Endothelial cell of umbilical vein (primary cell): ENCODE measurements around the gene LSM5. TPM values are rescaled to one million over a fixed set of nuclear protein-coding genes. Genes with fewer than 3 reads are reported as not detected.

Experiments used
- BruUV-seq: library from RNA; stranded (reverse); fragments of 400-500 nt; replicated peaks from 2 replicates; lab custom pipeline; 2021; lab: Mats Ljungman, UMichigan
- CTCF ChIA-PET: fragments of 300-600, 350-600 bp; sonication (Branson Sonifier 250); formaldehyde crosslinking; loops from one replicate; lab custom pipeline; 2021; ENCODE audit warnings: antibody characterized with exemption, inconsistent platforms; lab: Charles Lee
- POLR2A ChIA-PET: fragments of 300-600, 350-600 bp; sonication (Branson Sonifier 250); formaldehyde crosslinking; loops from one replicate; lab custom pipeline; 2021; ENCODE audit warnings: antibody characterized with exemption, inconsistent platforms; lab: Charles Lee
- DNase-seq: peaks from one replicate; pipeline ENCODE4 v3.0.0-alpha.2; 2011; ENCODE audit warnings: low read depth, low spot score
- FAIRE-seq: peaks from 2 replicates; lab custom pipeline; 2011; peaks lifted over from hg19 to GRCh38; lab: Jason Lieb, UNC
- H2AFZ ChIP-seq: 2 replicates; pipeline ENCODE4 v1.6.0; 2012; ENCODE audit warnings: low read depth, low read length, control low read depth, inconsistent platforms
- H3K27ac ChIP-seq: 2 replicates; pipeline ENCODE4 v1.5.1; 2011; ENCODE audit warnings: low read depth, mild to moderate bottlenecking, control low read depth, low read length, moderate library complexity; ENCODE audit not compliant: insufficient read depth
- H3K27me3 ChIP-seq, 2 experiments: 2 replicates each; pipeline versions ENCODE4 v1.6.0 to v1.6.1; 2011; ENCODE audit warnings: low read length in 2 of 2, mixed read lengths in 1 of 2; ENCODE audit not compliant: control insufficient read depth in 2 of 2, insufficient read depth in 2 of 2
- H3K36me3 ChIP-seq, 2 experiments: 2 replicates in 1 of 2; 3 replicates in 1 of 2; pipeline ENCODE4 v1.5.1; 2011; ENCODE audit warnings: low read length in 2 of 2, mild to moderate bottlenecking in 1 of 2, moderate library complexity in 1 of 2; ENCODE audit not compliant: control insufficient read depth in 2 of 2, insufficient read depth in 2 of 2; ENCODE audit errors: extremely low read depth in 1 of 2
- H3K4me1 ChIP-seq: 3 replicates; pipeline ENCODE4 v1.5.1; 2011; ENCODE audit warnings: mild to moderate bottlenecking, low read length; ENCODE audit not compliant: control insufficient read depth, insufficient read depth; ENCODE audit errors: extremely low read depth
- H3K4me2 ChIP-seq: 2 replicates; pipeline ENCODE4 v1.6.1; 2011; ENCODE audit warnings: low read length, control low read depth, mixed read lengths; ENCODE audit not compliant: insufficient read depth
- H3K4me3 ChIP-seq, 3 experiments: fragments of 200-600 bp in 1 of 3; sonication (generic), shearing (Covaris generic) in 1 of 3; replicated peaks in 1 of 3; 2 replicates each; pipeline ENCODE4 v1.5.1; 2011 to 2016; ENCODE audit warnings: control low read depth in 3 of 3, low read length in 3 of 3, mild to moderate bottlenecking in 2 of 3, inconsistent platforms in 1 of 3, low read depth in 1 of 3, moderate library complexity in 1 of 3; ENCODE audit not compliant: insufficient read depth in 1 of 3
- H3K79me2 ChIP-seq: 2 replicates; pipeline ENCODE4 v1.6.0; 2012; ENCODE audit warnings: low read length, inconsistent platforms; ENCODE audit not compliant: control insufficient read depth, insufficient read depth
- H3K9ac ChIP-seq: replicated peaks from 2 replicates; pipeline ENCODE3; 2011; ENCODE audit warnings: low read length, control low read depth; ENCODE audit not compliant: insufficient read depth; ENCODE audit errors: extremely low read depth
- H3K9me1 ChIP-seq: replicated peaks from 3 replicates; pipeline ENCODE4 v1.6.0; 2011; ENCODE audit warnings: mild to moderate bottlenecking, low read length; ENCODE audit not compliant: control insufficient read depth, insufficient read depth; ENCODE audit errors: extremely low read depth
- H3K9me3 ChIP-seq: replicated peaks from 2 replicates; pipeline ENCODE4 v1.5.1; 2012; ENCODE audit warnings: low read length, inconsistent platforms; ENCODE audit not compliant: control insufficient read depth, insufficient read depth
- H4K20me1 ChIP-seq: replicated peaks from 2 replicates; pipeline ENCODE3; 2011; ENCODE audit warnings: mild to moderate bottlenecking, low read length; ENCODE audit not compliant: control insufficient read depth, insufficient read depth; ENCODE audit errors: extremely low read depth
- EZH2 ChIP-seq: IDR thresholded peaks from 2 replicates; pipeline ENCODE4 v1.6.1; 2012; ENCODE audit warnings: borderline replicate concordance, low read depth, mild to moderate bottlenecking, moderate library complexity, low read length, inconsistent platforms; ENCODE audit not compliant: severe bottlenecking
- FOS ChIP-seq: IDR thresholded peaks from 2 replicates; pipeline ENCODE4 v1.6.1; 2011; ENCODE audit warnings: mild to moderate bottlenecking, low read length, moderate library complexity, borderline replicate concordance; ENCODE audit not compliant: insufficient read depth
- GATA2 ChIP-seq: IDR thresholded peaks from 2 replicates; pipeline ENCODE4 v1.7.0; 2011; ENCODE audit warnings: low read depth, mild to moderate bottlenecking, moderate library complexity, mixed read lengths, low read length; ENCODE audit not compliant: insufficient read length, insufficient read depth
- JUN ChIP-seq: IDR thresholded peaks from 2 replicates; pipeline ENCODE4 v1.6.1; 2011; ENCODE audit warnings: borderline replicate concordance, low read depth; ENCODE audit not compliant: insufficient read length, insufficient read depth
- MYC ChIP-seq: IDR thresholded peaks from one replicate; pipeline ENCODE4 v1.6.1; 2011; ENCODE audit warnings: mild to moderate bottlenecking, low read depth, low read length
- POLR2A ChIP-seq: IDR thresholded peaks from 2 replicates; pipeline ENCODE4 v1.6.1; 2012; ENCODE audit warnings: low read depth, mild to moderate bottlenecking, control low read depth, low read length
- POLR2AphosphoS5 ChIP-seq: IDR thresholded peaks from 2 replicates; pipeline ENCODE4 v1.6.1; 2012; ENCODE audit warnings: low read depth, mild to moderate bottlenecking, control low read depth, low read length, moderate library complexity; ENCODE audit not compliant: insufficient read depth
- dilution Hi-C: fragments of 300-500 bp; cut with MboI; formaldehyde crosslinking; loops from one replicate; pipeline ENCODE4 v1.15.0; 2019; ENCODE audit warnings: low sequenced_read_pairs; ENCODE audit not compliant: extremely low pct_ligation_motif_present
- intact Hi-C: fragments of 100-400 bp; cut with micrococcal nuclease; formaldehyde crosslinking; loops from one replicate; pipeline ENCODE4 v1.10.0; 2022
- polyA plus RNA-seq, 4 experiments: library from polyadenylated mRNA; depleted of rRNA in 3 of 4; stranded (reverse) in 3 of 4; unstranded in 1 of 4; fragments of >200 nt; gene quantifications; 2 replicates each; pipeline versions ENCODE4 v1.2.1 to v1.2.3, GENCODE V29; 2011 to 2012; ENCODE audit warnings: missing spikeins in 1 of 4
- total RNA-seq: library from RNA; stranded (reverse); gene quantifications from 2 replicates; pipeline ENCODE4 v1.2.3, GENCODE V29; 2021
- TF ChIP-seq, protein P1 (sequence below), 2 donors: IDR thresholded peaks; 1 replicate in 1 of 2; 2 replicates in 1 of 2; pipeline ENCODE4 v1.5.1; 2011; ENCODE audit warnings: low read length in 2 of 2, mild to moderate bottlenecking in 2 of 2, moderate library complexity in 2 of 2, control low read depth in 1 of 2, inconsistent platforms in 1 of 2, low read depth in 1 of 2; ENCODE audit not compliant: insufficient read depth in 1 of 2; ENCODE audit errors: extremely low read depth in 1 of 2
- TF ChIP-seq, protein P2 (sequence below): IDR thresholded peaks from 2 replicates; pipeline ENCODE4 v1.6.1; 2011; ENCODE audit not compliant: insufficient read depth, insufficient read length

Gene LSM5
- total and polyA plus RNA-seq, 2 donors (not counting 3 experiments of a cell fraction or from before 2014, with no cell fraction given): 36.3 to 68.1 TPM

DNA sequence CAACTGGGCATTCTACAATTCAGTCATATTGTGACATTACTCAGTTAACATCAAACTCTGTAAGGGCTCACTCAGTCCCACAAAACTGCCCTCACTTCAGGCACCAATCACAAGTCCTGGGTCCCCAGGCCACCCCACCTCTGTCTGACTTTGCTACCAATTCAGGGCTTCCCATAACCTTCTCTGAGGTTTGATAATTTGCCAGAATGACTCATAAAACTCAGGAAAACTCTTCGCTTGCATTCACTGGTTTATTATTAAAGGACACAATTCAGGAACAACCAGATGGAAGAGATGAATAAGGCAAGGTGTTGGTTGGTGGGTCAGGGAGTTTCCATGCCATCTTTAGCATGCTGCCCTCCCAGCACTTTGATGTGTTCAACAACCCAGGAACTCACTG is 46.4 kb upstream of the LSM5 start:
- H3K9ac ChIP-seq: no peak overlapping the region
- POLR2A ChIA-PET: no interaction called here
- CTCF ChIA-PET: no interaction called here
- H4K20me1 ChIP-seq: no peaks in the 10 kb centered on the region
- peaks cover 9% of the 10 kb centered on the region for H3K4me1 ChIP-seq
- no peaks in the 10 kb centered on the region for H3K9me1 ChIP-seq
- intact Hi-C loops: loop anchor here (1.0 to 2.0 kb wide), 2 partner anchors 42 to 51 kb away; partner anchors contain the start of gene AVL9
- no peak overlapping the region for H2AFZ ChIP-seq
- no peak overlapping the region for H3K4me3 ChIP-seq
- peak overlapping the region; percentile 41 for H3K27ac ChIP-seq
- TF ChIP-seq, protein P1, sequence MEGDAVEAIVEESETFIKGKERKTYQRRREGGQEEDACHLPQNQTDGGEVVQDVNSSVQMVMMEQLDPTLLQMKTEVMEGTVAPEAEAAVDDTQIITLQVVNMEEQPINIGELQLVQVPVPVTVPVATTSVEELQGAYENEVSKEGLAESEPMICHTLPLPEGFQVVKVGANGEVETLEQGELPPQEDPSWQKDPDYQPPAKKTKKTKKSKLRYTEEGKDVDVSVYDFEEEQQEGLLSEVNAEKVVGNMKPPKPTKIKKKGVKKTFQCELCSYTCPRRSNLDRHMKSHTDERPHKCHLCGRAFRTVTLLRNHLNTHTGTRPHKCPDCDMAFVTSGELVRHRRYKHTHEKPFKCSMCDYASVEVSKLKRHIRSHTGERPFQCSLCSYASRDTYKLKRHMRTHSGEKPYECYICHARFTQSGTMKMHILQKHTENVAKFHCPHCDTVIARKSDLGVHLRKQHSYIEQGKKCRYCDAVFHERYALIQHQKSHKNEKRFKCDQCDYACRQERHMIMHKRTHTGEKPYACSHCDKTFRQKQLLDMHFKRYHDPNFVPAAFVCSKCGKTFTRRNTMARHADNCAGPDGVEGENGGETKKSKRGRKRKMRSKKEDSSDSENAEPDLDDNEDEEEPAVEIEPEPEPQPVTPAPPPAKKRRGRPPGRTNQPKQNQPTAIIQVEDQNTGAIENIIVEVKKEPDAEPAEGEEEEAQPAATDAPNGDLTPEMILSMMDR (IDR thresholded peaks at IDR 0.05; ENCODE audit: extremely low read depth in 1 of 2, insufficient read depth in 1 of 2, low read depth in 1 of 2, low read length in 2 of 2): no peak
- TF ChIP-seq POLR2A (no peak), POLR2AphosphoS5 (no peak), GATA2 (no peak), FOS (peak; percentile 77), JUN (peak; percentile 59), MYC (no peak), EZH2 (no peak)
- TF ChIP-seq, protein P2, sequence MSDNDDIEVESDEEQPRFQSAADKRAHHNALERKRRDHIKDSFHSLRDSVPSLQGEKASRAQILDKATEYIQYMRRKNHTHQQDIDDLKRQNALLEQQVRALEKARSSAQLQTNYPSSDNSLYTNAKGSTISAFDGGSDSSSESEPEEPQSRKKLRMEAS: no peak
- dilution Hi-C loops: no loop called here
- no peaks in the 10 kb centered on the region for H3K36me3 ChIP-seq
- FAIRE-seq: peak; percentile 98
- H3K4me2 ChIP-seq: peak overlapping the region; percentile 46
- no TSS peak for BruUV-seq
- no peaks in the 10 kb centered on the region for H3K9me3 ChIP-seq
- no peaks in the 10 kb centered on the region for H3K27me3 ChIP-seq
- peaks cover 31% of the 10 kb centered on the region for H3K79me2 ChIP-seq
- peak; percentile 89 for DNase-seq
